Endodermal cell (in vitro differentiated cells): Measurements from ENCODE around the gene INTS1. TPM values are rescaled to one million over a fixed set of nuclear protein-coding genes. Genes with fewer than 3 reads are reported as not detected.

ENCODE experiments used
- DNase-seq: peaks from one replicate; pipeline ENCODE4 v3.0.0-alpha.2; 2017
- H3K27ac ChIP-seq: 2 replicates; pipeline ENCODE4 v1.5.1; 2013; ENCODE audit warnings: mild to moderate bottlenecking, low read depth, low read length, moderate library complexity
- H3K27me3 ChIP-seq: 2 replicates; pipeline ENCODE4 v1.6.1; 2013; ENCODE audit warnings: mild to moderate bottlenecking, low read length, moderate library complexity; ENCODE audit not compliant: insufficient read depth, control insufficient read depth, poor library complexity, severe bottlenecking
- H3K36me3 ChIP-seq: 2 replicates; pipeline ENCODE4 v1.7.0; 2013; ENCODE audit warnings: mild to moderate bottlenecking, low read length, moderate library complexity; ENCODE audit not compliant: control insufficient read depth, insufficient read depth
- H3K4me1 ChIP-seq: one replicate; pipeline ENCODE4 v1.7.0; 2013; ENCODE audit warnings: low read length; ENCODE audit not compliant: control insufficient read depth, insufficient read depth
- H3K4me3 ChIP-seq: 2 replicates; pipeline ENCODE4 v1.5.1; 2013; ENCODE audit warnings: mild to moderate bottlenecking, low read length, moderate library complexity
- H3K9ac ChIP-seq: 2 replicates; pipeline ENCODE4 v1.6.1; 2013; ENCODE audit warnings: mild to moderate bottlenecking, low read length, moderate library complexity; ENCODE audit not compliant: poor library complexity, severe bottlenecking; ENCODE audit errors: extremely low read depth
- H3K9me3 ChIP-seq: 2 replicates; pipeline ENCODE4 v1.6.1; 2013; ENCODE audit warnings: mild to moderate bottlenecking, low read length, moderate library complexity; ENCODE audit not compliant: control insufficient read depth
- H3K27ac Mint-ChIP-seq: 2 replicates; pipeline ENCODE4 v1.8.0; 2020; ENCODE audit warnings: mixed read lengths
- H3K27me3 Mint-ChIP-seq: 2 replicates; pipeline ENCODE4 v1.8.0; 2021; ENCODE audit warnings: mild to moderate bottlenecking, mixed read lengths; ENCODE audit not compliant: insufficient read depth
- H3K36me3 Mint-ChIP-seq: 2 replicates; pipeline ENCODE4 v1.8.0; 2020; ENCODE audit warnings: low read depth, mixed read lengths
- H3K4me1 Mint-ChIP-seq: 2 replicates; pipeline ENCODE4 v1.8.0; 2020; ENCODE audit warnings: mixed read lengths
- H3K4me3 Mint-ChIP-seq: 2 replicates; pipeline ENCODE4 v1.8.0; 2020; ENCODE audit warnings: mild to moderate bottlenecking, moderate library complexity, mixed read lengths
- H3K9me3 Mint-ChIP-seq: 2 replicates; pipeline ENCODE4 v1.8.0; 2020; ENCODE audit warnings: mild to moderate bottlenecking, mixed read lengths
- WGBS, 2 experiments: methylation state at CpG; one replicate each; pipeline versions ENCODE4 v1.1.5 to v1.1.7; 2013; ENCODE audit warnings: missing lambda C conversion rate in 2 of 2, mixed read lengths in 1 of 2; ENCODE audit not compliant: insufficient coverage in 1 of 2, insufficient read length in 1 of 2; 5-methylcytosine and 5-hydroxymethylcytosine counted together
- total RNA-seq, 2 donors: library from RNA; stranded (reverse); fragmentation: NEBNext Ultra II Directional in 1 of 2; extraction: Animal tissue kit (Norgen Biotek cat#: 25700) in 1 of 2; gene quantifications; 2 replicates in 1 of 2; 3 replicates in 1 of 2; pipeline ENCODE4 v1.2.1, GENCODE V29; 2021
- TF ChIP-seq, protein P1 (sequence below): fragments of 200-600 bp; sonication (generic); conservative IDR thresholded peaks from 2 replicates; pipeline ENCODE4 v1.5.0; 2021; ENCODE audit warnings: antibody characterized with exemption, mild to moderate bottlenecking

INTS1 gene
- total RNA-seq, 2 donors from 2014 or later, result 145 to 178 TPM

- H3K4me3 Mint-ChIP-seq, result no peak overlapping the region
- 67 to 86% methylated on average over 3 to 20 of the region's 20 CpGs for WGBS, 2 experiments
- H3K9me3 Mint-ChIP-seq, result no peaks in the 10 kb centered on the region
- no peaks in the 10 kb centered on the region for H3K36me3 Mint-ChIP-seq
- Histone ChIP-seq H3K27me3 (no peaks in the 10 kb centered on the region), H3K4me3 (no peak overlapping the region), H3K4me1 (no peaks in the 10 kb centered on the region), H3K9ac (no peak overlapping the region), H3K36me3 (no peaks in the 10 kb centered on the region), H3K9me3 (no peaks in the 10 kb centered on the region), H3K27ac (no peak overlapping the region)
- H3K4me1 Mint-ChIP-seq, result no peaks in the 10 kb centered on the region
- TF ChIP-seq, protein P1, sequence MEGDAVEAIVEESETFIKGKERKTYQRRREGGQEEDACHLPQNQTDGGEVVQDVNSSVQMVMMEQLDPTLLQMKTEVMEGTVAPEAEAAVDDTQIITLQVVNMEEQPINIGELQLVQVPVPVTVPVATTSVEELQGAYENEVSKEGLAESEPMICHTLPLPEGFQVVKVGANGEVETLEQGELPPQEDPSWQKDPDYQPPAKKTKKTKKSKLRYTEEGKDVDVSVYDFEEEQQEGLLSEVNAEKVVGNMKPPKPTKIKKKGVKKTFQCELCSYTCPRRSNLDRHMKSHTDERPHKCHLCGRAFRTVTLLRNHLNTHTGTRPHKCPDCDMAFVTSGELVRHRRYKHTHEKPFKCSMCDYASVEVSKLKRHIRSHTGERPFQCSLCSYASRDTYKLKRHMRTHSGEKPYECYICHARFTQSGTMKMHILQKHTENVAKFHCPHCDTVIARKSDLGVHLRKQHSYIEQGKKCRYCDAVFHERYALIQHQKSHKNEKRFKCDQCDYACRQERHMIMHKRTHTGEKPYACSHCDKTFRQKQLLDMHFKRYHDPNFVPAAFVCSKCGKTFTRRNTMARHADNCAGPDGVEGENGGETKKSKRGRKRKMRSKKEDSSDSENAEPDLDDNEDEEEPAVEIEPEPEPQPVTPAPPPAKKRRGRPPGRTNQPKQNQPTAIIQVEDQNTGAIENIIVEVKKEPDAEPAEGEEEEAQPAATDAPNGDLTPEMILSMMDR, result no peak
- H3K27me3 Mint-ChIP-seq, result peaks cover 2% of the 10 kb centered on the region
- no peak overlapping the region for H3K27ac Mint-ChIP-seq
- DNase-seq, result no peak
Observed at GRCh38 chr7:1428941-1429501, 75.2 kb downstream of the INTS1 start.

GRCh38 chr7:1427064-1427657 is 77.0 kb downstream of the INTS1 start:
- H3K27me3 ChIP-seq, result no peaks in the 10 kb centered on the region
- H3K27ac Mint-ChIP-seq, result no peak overlapping the region
- no peaks in the 10 kb centered on the region for H3K9me3 Mint-ChIP-seq
- no peak overlapping the region for H3K27ac ChIP-seq
- no peaks in the 10 kb centered on the region for H3K36me3 ChIP-seq
- no peak for DNase-seq
- no peaks in the 10 kb centered on the region for H3K9me3 ChIP-seq
- H3K27me3 Mint-ChIP-seq, result no peaks in the 10 kb centered on the region
- no peaks in the 10 kb centered on the region for H3K36me3 Mint-ChIP-seq
- H3K9ac ChIP-seq, result no peak overlapping the region
- H3K4me1 Mint-ChIP-seq, result no peaks in the 10 kb centered on the region
- H3K4me3 ChIP-seq, result no peak overlapping the region
- TF ChIP-seq, protein P1, result no peak
- H3K4me3 Mint-ChIP-seq, result no peak overlapping the region
- no peaks in the 10 kb centered on the region for H3K4me1 ChIP-seq
- WGBS, 2 experiments, result 92 to 97% methylated on average over 12 to 13 of the region's 13 CpGs

GRCh38 chr7:1426474-1426873 is 77.7 kb downstream of the INTS1 start:
- H3K36me3 Mint-ChIP-seq, result no peaks in the 10 kb centered on the region
- Histone ChIP-seq H3K9ac (no peak overlapping the region), H3K4me3 (no peak overlapping the region), H3K27me3 (no peaks in the 10 kb centered on the region), H3K36me3 (no peaks in the 10 kb centered on the region), H3K4me1 (no peaks in the 10 kb centered on the region), H3K27ac (no peak overlapping the region), H3K9me3 (no peaks in the 10 kb centered on the region)
- H3K4me3 Mint-ChIP-seq, result no peak overlapping the region
- H3K4me1 Mint-ChIP-seq, result no peaks in the 10 kb centered on the region
- no peak for DNase-seq
- no peaks in the 10 kb centered on the region for H3K27me3 Mint-ChIP-seq
- no peaks in the 10 kb centered on the region for H3K9me3 Mint-ChIP-seq
- whole genome bisulfite sequencing, 2 experiments, result 89 to 95% methylated on average over 10 to 15 of the region's 15 CpGs
- no peak overlapping the region for H3K27ac Mint-ChIP-seq
- TF ChIP-seq, protein P1, result no peak
